Neural progenitor cell (in vitro differentiated cells): ENCODE measurements around the gene KMT2E. TPM values are rescaled to one million over a fixed set of nuclear protein-coding genes. Genes with fewer than 3 reads are reported as not detected.
A peak's percentile ranks its signal among the peaks of the same experiment; 100 is the strongest.
"Not testable (repeated sequence)": the region's sequence is repeated elsewhere in the genome, so short reads cannot be mapped to it uniquely, and the experiment has no call there.

ENCODE experiments used
- DNase-seq: peaks from one replicate; pipeline ENCODE4 v3.0.0-alpha.2; 2016; ENCODE audit warnings: low spot score
- H2AFZ ChIP-seq: fragments of 200-600 bp; sonication (generic); replicated peaks from 2 replicates; pipeline ENCODE4 v1.6.1; 2016; ENCODE audit warnings: antibody characterized with exemption
- H3F3A ChIP-seq: fragments of 200-600 bp; sonication (generic); 2 replicates; pipeline ENCODE4 v1.6.1; 2016; ENCODE audit warnings: antibody characterized with exemption, low read depth
- H3K27ac ChIP-seq: fragments of 200-600 bp; sonication (generic); 2 replicates; pipeline ENCODE4 v1.5.1; 2016; ENCODE audit warnings: mild to moderate bottlenecking
- H3K27me3 ChIP-seq: fragments of 200-600 bp; sonication (generic); 2 replicates; pipeline ENCODE4 v1.6.1; 2016; ENCODE audit warnings: mild to moderate bottlenecking, moderate library complexity
- H3K36me3 ChIP-seq: fragments of 200-600 bp; sonication (generic); 2 replicates; pipeline ENCODE4 v1.5.1; 2016
- H3K4me1 ChIP-seq: fragments of 200-600 bp; sonication (generic); 2 replicates; pipeline ENCODE4 v1.6.1; 2016; ENCODE audit warnings: mixed run types
- H3K4me2 ChIP-seq: fragments of 200-600 bp; sonication (generic); 2 replicates; pipeline ENCODE4 v1.6.1; 2016
- H3K4me3 ChIP-seq: fragments of 200-600 bp; sonication (generic); 2 replicates; pipeline ENCODE4 v1.5.1; 2016
- H3K79me2 ChIP-seq: fragments of 200-600 bp; sonication (generic); 2 replicates; pipeline ENCODE4 v1.6.1; 2016; ENCODE audit warnings: low read depth
- H3K9ac ChIP-seq: fragments of 200-600 bp; sonication (generic); 2 replicates; pipeline ENCODE4 v1.6.1; 2016
- H3K9me3 ChIP-seq: fragments of 200-600 bp; sonication (generic); 2 replicates; pipeline ENCODE4 v1.5.1; 2016; ENCODE audit warnings: low read depth
- H4K20me1 ChIP-seq: fragments of 200-600 bp; sonication (generic); 2 replicates; pipeline ENCODE4 v1.6.1; 2016; ENCODE audit warnings: low read depth
- H3K27ac Mint-ChIP-seq: 3 replicates; pipeline ENCODE4 v1.8.0; 2021; ENCODE audit warnings: mixed read lengths
- H3K27me3 Mint-ChIP-seq: 2 replicates; pipeline ENCODE4 v1.8.0; 2022; ENCODE audit warnings: low read depth, mild to moderate bottlenecking, inconsistent platforms, moderate library complexity, mixed read lengths; ENCODE audit not compliant: insufficient read depth
- H3K36me3 Mint-ChIP-seq: 3 replicates; pipeline ENCODE4 v1.8.0; 2021; ENCODE audit warnings: mixed read lengths
- H3K4me1 Mint-ChIP-seq: 3 replicates; pipeline ENCODE4 v1.8.0; 2021; ENCODE audit warnings: mixed read lengths
- H3K4me3 Mint-ChIP-seq: 3 replicates; pipeline ENCODE4 v1.8.0; 2021; ENCODE audit warnings: mild to moderate bottlenecking, moderate library complexity, mixed read lengths
- H3K9me3 Mint-ChIP-seq: 3 replicates; pipeline ENCODE4 v1.8.0; 2020; ENCODE audit warnings: mixed read lengths
- CTCF ChIP-seq: fragments of 200-600 bp; sonication (generic); IDR thresholded peaks from 2 replicates; pipeline ENCODE4 v1.5.1; 2017; ENCODE audit warnings: antibody characterized with exemption, mild to moderate bottlenecking
- EZH2 ChIP-seq: fragments of 200-600 bp; sonication (generic); IDR thresholded peaks from 2 replicates; pipeline ENCODE4 v1.6.1; 2017; ENCODE audit warnings: antibody characterized with exemption, mild to moderate bottlenecking, moderate library complexity
- EZH2phosphoT487 ChIP-seq: fragments of 200-600 bp; sonication (generic); IDR thresholded peaks from 2 replicates; pipeline ENCODE4 v1.6.1; 2017; ENCODE audit warnings: antibody characterized with exemption
- total RNA-seq: library from RNA; depleted of rRNA; stranded (reverse); fragments of >200 nt; gene quantifications from 2 replicates; pipeline ENCODE4 v1.2.3, GENCODE V29; 2015; ENCODE audit warnings: low replicate concordance

The KMT2E gene
- total RNA-seq, 1 donor from 2014 or later: 124 TPM

GRCh38 chr7:105003872-105004510 is 10.0 kb upstream of the KMT2E start:
- Histone ChIP-seq H3K79me2 (no peaks in the 10 kb centered on the region), H3F3A (no peaks in the 10 kb centered on the region), H3K4me1 (peaks cover 7% of the 10 kb centered on the region), H3K27me3 (no peaks in the 10 kb centered on the region), H2AFZ (no peak overlapping the region), H3K27ac (no peak overlapping the region), H3K9ac (no peak overlapping the region), H3K36me3 (peaks cover 3% of the 10 kb centered on the region), H3K4me2 (no peak overlapping the region), H4K20me1 (no peaks in the 10 kb centered on the region), H3K9me3 (no peaks in the 10 kb centered on the region), H3K4me3 (no peak overlapping the region)
- H3K27ac Mint-ChIP-seq: no peak overlapping the region
- TF ChIP-seq CTCF: no peak
- no peak for TF ChIP-seq EZH2phosphoT487
- TF ChIP-seq EZH2: no peak
- peaks cover 70% of the 10 kb centered on the region for H3K4me1 Mint-ChIP-seq
- H3K4me3 Mint-ChIP-seq: no peak overlapping the region
- H3K27me3 Mint-ChIP-seq: peaks cover 2% of the 10 kb centered on the region
- DNase-seq: no peak
- peaks cover 58% of the 10 kb centered on the region for H3K36me3 Mint-ChIP-seq
- H3K9me3 Mint-ChIP-seq: peaks cover 3% of the 10 kb centered on the region

GRCh38 chr7:105005006-105005405 is 9.0 kb upstream of the KMT2E start:
- H3K9me3 Mint-ChIP-seq, H3K79me2 ChIP-seq: not testable (repeated sequence)
- peak overlapping the region; percentile 15 for H3K4me2 ChIP-seq

GRCh38 chr7:105005486-105005885 is 8.5 kb upstream of the KMT2E start:
- H3K9ac ChIP-seq, H3K9me3 ChIP-seq, H3K9me3 Mint-ChIP-seq, DNase-seq, H2AFZ ChIP-seq, H3K4me2 ChIP-seq, H3K27me3 Mint-ChIP-seq, H3K4me3 ChIP-seq, H3K27ac Mint-ChIP-seq, H4K20me1 ChIP-seq, H3K27ac ChIP-seq, H3F3A ChIP-seq, H3K27me3 ChIP-seq, H3K36me3 ChIP-seq, H3K79me2 ChIP-seq: not testable (repeated sequence)
- peaks cover 17% of the 10 kb centered on the region for H3K4me1 ChIP-seq
- Mint-ChIP-seq H3K4me1 (peaks cover 74% of the 10 kb centered on the region), H3K4me3 (peak overlapping the region; percentile 22), H3K36me3 (peaks cover 59% of the 10 kb centered on the region)

More at GRCh38 chr7:105005006-105005405, 9.0 kb upstream of the KMT2E start:
- Mint-ChIP-seq H3K4me3 (peak overlapping the region; percentile 22), H3K4me1 (peaks cover 74% of the 10 kb centered on the region), H3K36me3 (peaks cover 58% of the 10 kb centered on the region)
- not testable (repeated sequence) for DNase-seq, H4K20me1 ChIP-seq, H2AFZ ChIP-seq, H3K4me3 ChIP-seq, H3K27me3 ChIP-seq, H3K27ac Mint-ChIP-seq, H3K36me3 ChIP-seq, H3F3A ChIP-seq, H3K9me3 ChIP-seq, H3K9ac ChIP-seq, H3K27ac ChIP-seq, H3K27me3 Mint-ChIP-seq
- H3K4me1 ChIP-seq: peaks cover 12% of the 10 kb centered on the region

DNA sequence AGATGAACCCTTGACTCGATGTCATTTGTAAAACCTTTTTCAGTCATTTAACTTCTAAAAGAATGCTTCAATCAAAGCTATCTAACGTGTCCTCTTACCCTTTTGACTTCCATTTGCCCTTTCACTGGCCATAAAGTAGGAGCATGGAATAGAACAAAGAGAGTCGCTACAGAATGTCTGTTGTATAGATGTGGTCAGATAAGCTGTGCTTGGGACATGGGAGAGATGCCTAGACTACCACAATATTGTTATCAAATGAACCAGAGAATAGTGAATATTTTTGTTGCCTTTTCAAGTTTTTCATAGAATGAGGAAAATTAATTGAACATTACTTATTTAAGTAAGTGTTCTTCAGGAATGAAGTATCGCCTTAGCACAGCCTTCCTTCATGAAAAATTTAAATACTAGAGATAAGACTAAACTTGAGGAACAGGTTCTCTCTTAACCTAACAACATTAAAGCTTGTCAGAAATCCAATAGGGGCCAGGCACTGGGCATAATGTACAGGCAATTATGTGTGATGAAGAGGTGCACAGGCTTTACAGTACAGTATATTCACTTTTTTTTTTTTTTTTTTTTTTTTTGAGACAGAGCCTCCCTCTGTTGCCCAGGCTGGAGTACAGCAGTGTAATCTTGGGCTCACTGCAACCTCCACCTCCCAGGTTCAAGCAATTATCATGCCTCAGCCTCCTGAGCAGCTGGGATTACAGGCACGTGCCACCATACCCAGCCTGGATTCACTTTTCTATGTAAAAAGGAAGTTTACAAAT is 7.5 kb upstream of the KMT2E start:
- Histone ChIP-seq H3K27me3 (no peaks in the 10 kb centered on the region), H3K9ac (no peak overlapping the region), H3K9me3 (no peaks in the 10 kb centered on the region), H2AFZ (no peak overlapping the region), H4K20me1 (no peaks in the 10 kb centered on the region), H3F3A (no peaks in the 10 kb centered on the region), H3K79me2 (no peaks in the 10 kb centered on the region), H3K27ac (no peak overlapping the region), H3K4me3 (no peak overlapping the region), H3K36me3 (peaks cover 3% of the 10 kb centered on the region), H3K4me2 (no peak overlapping the region), H3K4me1 (peaks cover 16% of the 10 kb centered on the region)
- DNase-seq: no peak
- peaks cover 2% of the 10 kb centered on the region for H3K27me3 Mint-ChIP-seq
- peak overlapping the region; percentile 48 for H3K4me3 Mint-ChIP-seq
- peaks cover 54% of the 10 kb centered on the region for H3K36me3 Mint-ChIP-seq
- H3K4me1 Mint-ChIP-seq: peaks cover 67% of the 10 kb centered on the region
- peak overlapping the region; percentile 4 for H3K27ac Mint-ChIP-seq
- TF ChIP-seq EZH2 (no peak), CTCF (no peak), EZH2phosphoT487 (no peak)
- H3K9me3 Mint-ChIP-seq: peaks cover 3% of the 10 kb centered on the region
